ENCODE results near the gene ADCY4.
"Not testable (repeated sequence)": the region's sequence is repeated elsewhere in the genome, so short reads cannot be mapped to it uniquely, and the experiment has no call there.

ADCY4 gene

DNA sequence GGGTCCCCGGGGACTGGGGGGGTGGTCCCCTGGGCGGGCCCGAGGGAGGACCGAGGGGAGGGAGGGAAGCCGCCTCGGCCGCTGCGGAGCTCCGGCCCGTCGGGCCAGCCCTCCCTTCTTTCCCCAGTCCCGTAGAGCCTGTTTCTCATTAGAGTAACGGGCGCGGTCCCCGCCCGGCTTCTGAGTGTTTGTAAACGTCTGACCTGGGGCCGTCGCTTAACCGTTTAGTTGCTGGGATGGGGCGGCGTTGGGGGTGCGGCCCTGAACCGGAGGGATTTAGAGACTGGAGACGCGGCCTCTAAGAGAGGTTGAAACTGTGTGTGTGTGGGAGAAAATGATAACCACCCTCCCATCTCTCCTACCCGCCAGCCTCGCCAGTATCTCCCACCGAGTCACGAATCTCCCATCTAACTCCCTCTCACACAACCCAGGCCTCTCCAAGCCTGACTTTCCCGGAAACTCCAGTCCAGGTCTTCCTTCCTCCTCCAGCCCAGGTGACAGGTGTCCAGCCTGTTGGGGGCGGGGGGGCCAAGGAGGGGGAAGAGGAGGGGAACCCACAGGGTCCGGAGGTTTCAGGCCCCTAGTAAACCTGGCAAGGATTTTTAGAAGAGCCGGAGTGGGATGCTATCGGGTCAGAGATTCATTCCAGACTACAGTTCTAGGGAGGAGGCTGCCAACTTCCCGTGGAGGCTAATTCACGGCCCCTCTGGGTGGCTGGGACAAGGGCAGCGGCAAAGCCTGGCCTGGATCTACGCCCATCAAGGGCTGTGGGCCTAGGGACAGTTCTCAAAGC is 32.0 kb upstream of the ADCY4 start:
- DNase-seq (ENCODE audit: low spot score) = no peak

DNA sequence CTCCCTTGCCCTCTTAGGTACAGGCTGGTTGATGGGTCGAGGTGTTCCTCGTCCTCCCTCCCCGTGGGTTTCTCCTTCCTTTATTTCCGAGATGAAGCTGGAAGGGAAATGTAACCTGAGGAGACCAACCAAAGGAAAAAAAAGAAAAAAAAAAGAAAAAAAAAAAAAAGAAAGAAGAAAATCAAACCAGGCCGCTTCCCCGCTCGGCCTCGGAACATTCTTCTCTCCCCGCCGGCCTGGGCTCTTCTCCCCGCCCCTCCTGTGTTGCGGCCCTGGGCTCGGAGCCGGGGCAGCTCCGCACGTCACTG is 31.5 kb upstream of the ADCY4 start:
- no peak for DNase-seq (ENCODE audit: low spot score)

DNA sequence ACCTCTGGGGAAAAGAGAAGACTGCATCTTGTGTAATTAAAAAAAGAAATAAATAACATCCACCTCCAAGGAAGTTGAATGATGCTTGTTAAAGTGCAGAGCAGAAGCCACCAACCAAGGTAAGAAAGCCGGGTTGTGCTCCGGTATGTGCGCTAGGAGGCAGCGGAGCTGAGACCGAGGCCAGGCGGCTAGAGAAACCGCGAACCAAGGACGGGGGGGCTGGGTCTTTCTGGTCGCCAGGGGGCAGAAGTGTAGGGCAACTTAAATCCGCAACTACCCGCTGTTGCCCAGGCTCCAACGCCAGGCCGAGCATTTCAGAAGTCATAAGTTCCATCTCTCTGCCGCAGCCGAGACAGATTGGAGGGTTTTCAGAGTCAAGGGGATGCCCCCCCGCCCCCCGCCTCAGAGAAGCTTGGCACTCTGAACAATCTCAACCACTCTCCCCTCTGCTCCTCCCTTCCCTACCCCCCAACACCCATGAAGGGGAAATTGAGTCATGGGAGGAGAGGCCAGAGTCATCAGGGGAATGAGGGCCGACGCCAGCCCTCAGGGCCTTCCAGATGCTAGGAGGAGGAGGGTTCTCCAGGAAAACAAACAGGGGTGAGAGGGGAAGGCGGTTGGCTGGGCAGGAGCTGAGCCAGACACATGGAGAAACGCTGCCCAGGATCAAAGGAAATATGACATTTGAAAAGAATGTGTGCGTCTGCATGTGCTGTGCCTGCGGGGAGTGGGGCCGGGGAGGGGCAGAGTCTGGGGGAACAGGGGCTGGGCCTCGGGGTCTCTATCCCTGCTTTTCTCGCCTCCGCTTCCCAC is 30.9 kb upstream of the ADCY4 start:
- peak; percentile 69 for DNase-seq (ENCODE audit: low spot score)

DNA sequence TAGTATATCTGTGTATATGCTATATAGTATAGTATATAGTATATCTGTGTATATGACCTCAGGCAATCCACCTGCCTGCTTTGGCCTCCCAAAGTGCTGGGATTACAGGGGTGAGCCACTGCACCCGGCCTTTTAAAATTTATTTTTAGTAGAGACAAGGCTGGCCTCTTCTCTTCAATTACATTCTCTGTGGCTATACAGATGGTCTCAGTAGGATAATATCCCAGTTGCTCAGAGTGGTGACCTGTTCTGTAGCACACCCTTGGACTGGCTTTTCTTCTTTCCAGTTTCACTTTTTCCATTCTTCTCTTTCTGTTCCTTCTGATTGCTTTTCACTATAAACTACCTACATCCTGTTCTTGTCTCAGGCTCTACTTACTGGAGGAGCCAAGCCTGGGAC is 30.0 kb upstream of the ADCY4 start:
- DNase-seq (ENCODE audit: low spot score) = no peak

DNA sequence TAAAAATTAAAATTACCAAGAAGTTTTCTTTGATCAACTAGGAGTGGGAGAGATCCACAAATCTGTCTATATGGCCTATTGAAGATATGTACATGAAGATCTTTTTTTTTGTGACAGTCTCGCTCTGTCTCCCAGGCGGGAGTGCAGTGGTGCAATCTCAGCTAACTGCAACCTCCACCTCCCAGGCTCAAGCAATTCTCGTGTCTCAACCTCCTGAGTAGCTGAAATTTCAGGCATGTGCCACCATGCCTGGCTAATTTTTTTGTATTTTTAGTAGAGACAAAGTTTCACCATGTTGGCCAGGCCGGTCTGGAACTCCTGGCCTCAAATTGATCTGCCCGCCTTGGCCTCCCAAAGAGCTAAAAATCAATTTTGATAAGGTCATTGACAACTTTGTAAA is 28.5 kb upstream of the ADCY4 start:
- DNase-seq (ENCODE audit: low spot score) = no peak

DNA sequence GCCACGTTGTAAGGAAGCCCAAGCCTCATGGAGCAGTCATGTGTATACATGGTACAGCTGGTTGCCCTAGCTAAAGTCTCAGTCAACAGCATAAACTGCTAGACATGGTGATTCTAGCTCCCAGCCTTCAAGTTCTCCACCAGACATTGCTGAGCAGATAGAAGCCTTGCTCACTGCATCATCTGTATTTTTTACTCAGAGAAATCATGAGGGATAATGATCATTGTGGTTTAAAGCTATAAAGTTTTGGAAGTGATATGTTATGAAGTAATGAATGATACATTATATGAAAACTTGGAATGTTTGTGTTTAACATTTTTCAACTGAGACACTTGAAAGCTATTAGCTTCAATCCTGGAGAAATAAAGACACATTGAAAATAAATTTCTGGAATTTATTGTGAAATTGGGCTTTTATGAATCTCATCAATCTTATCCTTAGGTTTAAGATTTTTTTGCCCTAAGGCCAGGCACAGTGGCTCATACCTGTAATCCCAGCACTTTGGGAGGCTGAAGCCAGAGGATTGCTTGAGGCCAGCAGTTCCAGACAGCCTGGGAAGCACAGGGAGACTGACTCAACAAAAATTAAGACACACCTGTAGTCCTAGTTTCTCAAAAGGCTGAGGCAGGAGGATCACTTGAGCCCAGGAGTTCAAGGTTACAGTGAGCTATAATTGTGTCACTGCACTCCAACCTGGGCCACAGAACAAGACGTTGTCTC is 27.5 kb upstream of the ADCY4 start:
- no peak for DNase-seq (ENCODE audit: low spot score)

DNA sequence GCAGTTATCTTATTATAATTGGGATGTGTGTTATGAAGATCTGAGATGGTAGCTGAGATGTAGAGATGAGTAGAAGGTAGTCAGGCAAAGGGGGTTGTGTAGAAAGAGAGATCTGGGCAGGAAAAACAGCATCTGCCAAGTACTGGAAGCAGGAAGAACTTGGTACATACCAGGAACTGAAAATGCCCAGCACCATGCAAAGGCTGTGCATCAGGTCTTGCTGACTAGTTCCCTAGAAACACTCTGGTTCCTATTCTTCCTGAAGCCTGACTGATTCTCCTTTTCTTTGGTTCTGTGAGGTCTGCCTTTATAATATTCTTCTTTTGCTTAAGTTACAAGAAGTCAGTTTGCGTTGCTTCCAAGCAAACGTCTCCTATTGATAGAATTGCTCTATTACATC is 26.5 kb upstream of the ADCY4 start:
- no peak for DNase-seq (ENCODE audit: low spot score)

DNA sequence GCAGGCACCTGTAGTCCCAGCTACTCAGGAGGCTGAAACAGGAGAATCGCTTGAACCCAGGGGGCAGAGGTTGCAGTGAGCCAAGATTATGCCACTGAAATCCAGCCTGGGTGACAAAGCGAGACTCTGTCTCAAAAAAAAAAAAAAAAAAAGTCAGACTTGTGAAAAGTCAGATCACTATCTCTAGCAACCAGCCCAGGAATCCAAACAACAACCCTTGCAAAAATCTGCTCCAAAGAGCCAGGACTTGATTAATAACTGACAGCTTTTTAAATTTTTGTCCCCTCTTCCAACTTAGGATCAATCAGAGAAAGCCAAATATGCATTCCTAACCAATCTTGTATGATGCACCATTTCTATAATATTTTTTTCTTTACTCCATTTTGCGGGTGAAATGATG is 25.4 kb upstream of the ADCY4 start:
- no peak for DNase-seq (ENCODE audit: low spot score)

DNA sequence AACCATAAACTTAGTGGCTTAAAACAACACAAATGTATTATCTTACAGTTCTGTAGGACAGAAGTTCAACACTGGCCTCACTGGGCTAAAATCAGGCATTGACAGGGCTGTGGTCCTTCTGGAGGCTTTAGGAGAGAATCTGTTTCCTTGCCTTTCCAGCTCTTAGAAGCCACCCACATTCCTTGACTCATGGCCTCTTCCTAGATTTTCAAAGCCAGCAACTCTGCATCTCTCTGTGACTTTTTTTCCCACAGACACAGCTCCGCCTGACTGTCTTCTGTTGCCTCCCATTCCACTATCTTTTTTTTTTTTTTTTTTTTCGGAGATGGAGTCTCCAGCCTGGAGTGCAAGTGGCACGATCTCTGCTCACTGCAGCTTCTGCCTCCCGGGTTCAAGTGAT is 21.3 kb upstream of the ADCY4 start:
- no peak for DNase-seq (ENCODE audit: low spot score)

DNA sequence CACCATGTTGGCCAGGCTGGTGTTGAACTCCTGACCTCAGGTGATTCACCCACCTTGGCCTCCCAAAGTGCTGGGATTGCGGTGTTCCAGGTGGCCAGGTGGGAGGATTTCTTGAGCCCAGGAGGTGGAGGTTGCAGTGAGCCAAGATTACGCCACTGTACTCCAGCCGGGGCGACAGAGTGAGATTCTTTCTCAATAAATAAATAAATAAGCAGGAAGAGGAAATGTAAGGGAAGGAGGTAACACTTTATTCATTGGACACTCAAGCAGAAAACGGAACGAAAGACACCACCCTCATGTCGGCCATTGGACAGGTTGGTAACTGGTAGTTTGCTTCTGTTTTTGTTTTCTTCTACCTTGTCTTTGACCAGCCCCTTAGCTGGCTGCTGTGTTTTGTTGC is 20.1 kb upstream of the ADCY4 start:
- no peak for DNase-seq (ENCODE audit: low spot score)

DNA sequence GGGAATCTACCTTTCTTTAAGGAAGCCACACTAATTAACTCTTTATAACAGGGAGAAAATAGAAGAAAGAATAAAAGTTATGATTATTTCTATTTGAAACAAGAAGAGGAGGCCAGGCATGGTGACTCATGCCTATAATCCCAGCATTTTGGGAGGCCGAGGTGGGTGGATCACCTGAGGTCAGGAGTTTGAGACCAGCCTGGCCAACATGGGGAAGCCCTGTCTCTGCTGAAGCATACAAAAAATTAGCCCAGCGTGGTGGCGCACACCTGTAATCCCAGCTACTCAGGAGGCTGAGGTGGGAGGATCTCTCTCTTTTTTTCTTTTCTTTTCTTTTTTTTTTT is 19.6 kb upstream of the ADCY4 start:
- DNase-seq (ENCODE audit: low spot score) = not testable (repeated sequence)

DNA sequence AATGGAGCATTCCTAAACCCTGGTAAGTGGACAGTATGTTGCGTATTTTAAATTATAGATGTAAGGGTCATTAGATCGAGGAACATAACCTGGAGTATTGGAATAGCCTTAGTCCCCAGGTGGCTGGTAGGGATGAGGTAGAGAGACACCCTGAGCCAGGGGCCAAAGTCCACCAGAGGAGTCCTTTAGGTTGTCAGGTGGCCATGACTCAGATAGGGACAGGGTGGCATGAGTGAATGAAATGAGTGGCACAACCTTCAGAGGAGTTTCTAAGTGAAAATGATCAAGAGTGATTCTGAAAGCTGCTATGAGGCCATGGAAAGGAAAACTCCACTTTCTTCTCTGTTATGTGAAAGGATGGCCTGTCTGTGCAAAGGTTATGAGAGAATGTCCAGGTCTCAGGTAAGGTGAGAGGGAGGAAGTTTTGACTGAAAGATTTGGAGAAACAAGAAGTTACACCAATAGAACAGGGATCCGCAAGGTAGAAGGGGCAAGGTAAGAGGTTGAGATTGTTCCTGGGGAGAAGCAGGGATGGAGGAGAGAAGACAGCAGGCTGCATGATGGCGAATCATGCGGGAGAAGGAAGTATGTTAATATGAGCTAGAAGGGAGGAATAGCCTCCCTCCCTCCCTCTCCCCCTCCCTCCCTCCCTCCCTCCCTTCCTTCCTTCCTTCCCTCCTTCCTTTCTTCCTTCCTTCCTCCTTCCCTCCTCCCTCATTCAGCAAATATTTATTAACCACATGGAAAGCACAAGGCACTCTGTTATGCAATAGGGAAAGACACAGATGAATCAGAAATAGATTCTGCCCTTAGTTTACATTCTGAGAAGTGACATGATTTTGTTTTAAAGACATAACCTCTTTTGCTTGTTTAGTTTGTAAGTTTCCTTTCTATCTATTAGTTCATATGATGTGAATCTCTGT is 18.9 kb upstream of the ADCY4 start:
- no peak for DNase-seq (ENCODE audit: low spot score)

DNA sequence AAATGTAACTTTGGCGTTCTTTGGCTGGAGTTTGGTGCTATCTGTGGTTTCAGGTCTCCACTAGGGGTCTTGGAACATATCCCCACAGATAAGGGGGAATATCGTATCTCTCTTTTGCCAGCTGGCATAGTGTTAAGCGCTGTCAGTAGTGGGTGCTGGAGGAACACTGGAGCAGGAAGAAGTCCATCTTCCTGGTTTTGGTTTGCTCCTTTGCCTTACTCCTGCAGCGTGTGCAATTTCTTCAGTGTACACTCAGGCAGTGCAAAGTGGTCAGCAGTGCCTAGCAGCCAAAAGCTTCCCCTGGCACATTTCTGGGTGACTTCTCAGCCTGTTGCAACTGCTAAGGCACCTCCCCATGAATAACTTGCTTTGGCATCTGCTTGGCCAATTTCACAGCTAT is 16.6 kb upstream of the ADCY4 start:
- no peak for DNase-seq (ENCODE audit: low spot score)

DNA sequence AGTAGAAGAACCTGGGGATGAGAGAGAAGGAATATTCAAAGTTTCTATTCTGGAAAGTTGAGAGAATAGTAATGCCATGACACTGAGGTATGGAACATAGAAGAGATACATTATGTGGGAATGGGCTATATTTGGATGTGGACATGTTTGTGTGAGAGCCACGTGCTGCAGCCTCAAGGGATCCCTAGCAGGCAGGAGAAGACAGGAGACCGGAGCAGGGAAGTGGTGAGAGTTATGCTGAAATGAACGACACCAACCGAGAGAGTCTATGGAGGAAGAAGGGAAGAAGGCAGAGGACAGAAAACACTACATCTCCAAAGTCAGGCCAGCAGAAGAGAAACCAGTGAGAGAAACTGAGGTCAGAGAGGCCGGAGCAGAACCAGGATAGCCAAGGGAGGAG is 14.9 kb upstream of the ADCY4 start:
- DNase-seq (ENCODE audit: low spot score) = no peak

DNA sequence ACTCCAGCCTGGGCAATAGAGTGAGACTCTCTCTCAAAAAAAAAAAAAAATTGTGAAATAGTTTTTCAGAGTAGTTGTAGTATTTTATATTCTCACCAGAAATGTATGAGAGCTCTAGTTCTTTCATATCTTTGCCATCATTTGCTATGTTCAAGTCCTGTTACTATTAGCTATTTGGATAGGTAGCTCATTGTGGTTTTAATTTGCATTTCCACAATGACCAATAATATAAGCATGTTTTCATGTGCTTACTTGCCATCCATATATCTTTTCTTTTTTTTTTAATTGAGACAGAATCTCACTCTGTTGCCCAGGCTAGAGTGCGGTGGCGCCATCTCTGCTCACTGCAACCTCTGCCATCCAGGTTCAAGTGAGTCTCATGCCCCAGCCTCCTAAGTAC is 13.3 kb upstream of the ADCY4 start:
- no peak for DNase-seq (ENCODE audit: low spot score)

DNA sequence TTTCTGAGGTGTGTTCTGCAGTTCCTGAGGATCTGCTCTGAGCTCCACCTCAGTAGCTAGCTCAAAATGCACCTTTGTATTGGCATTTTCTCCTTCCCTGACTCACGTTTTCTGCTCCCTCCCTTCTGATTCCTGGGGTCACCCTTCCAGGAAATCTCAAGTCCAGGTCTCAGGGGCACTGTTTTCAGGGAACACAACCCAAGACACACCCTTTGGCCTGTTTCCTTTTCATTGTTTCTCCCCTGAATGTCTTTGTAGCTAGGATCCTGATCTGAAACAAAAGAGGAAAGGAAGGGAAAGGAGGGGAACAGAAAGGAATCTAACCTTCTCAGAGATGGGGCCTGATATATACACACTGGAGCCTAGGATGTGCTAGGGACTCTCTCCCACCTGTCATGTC is 12.3 kb upstream of the ADCY4 start:
- no peak for DNase-seq (ENCODE audit: low spot score)

DNA sequence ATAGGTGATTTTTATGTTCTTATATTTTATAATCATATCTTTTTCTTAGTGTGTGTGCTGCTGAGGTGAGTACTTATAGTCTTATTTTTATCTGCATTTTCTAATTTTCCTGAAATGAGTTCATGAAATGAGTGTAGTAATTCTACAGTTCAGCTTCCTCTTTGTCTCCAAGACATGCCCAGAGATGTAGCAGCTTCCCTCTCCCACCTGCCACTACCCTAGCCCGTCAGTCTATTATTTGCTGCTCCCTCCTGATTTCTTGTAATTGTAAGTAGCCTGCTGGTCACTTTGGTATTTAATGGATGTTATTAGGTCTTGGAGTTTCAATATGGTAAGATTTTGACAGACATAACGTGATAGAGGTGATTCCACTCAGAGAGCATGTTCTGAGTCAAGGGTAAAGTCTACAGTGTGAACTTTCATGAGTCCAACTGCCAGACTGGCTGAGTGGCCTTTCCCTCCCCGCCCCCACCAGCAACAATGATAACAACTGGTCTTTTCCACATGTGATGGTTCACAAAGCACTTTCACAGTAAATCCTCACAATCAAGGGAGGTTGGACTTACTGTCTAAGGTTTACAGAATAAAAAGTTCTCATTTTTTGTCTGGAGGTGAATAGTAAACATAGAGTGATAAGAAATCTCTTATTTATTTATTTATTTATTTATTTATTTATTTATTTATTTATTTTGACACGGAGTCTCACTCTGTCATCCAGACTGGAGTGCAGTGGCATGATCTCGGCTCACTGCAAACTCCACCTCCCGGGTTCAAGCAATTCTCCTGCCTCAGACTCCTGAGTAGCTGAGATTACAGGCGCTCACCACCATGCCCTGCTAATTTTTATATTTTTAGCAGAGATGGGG is 9.2 kb upstream of the ADCY4 start:
- no peak for DNase-seq (ENCODE audit: low spot score)

DNA sequence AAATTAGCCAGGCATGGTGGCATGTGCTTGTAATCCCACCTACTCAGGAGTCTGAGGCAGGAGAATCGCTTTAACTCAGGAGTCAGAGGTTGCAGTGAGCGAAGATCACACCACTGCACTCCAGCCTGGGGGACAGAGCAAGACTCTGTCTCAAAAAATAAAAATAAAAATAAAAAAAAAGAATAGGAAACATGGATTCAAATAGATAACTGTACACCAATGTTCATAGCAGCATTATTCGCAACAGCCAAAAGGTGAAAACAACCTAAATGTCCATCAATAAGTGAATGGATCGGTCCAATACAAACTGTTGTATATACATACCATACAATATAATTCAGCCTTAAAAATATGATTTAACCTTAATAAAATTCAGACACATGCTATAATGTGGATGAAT is 8.0 kb upstream of the ADCY4 start:
- DNase-seq (ENCODE audit: low spot score) = no peak

DNA sequence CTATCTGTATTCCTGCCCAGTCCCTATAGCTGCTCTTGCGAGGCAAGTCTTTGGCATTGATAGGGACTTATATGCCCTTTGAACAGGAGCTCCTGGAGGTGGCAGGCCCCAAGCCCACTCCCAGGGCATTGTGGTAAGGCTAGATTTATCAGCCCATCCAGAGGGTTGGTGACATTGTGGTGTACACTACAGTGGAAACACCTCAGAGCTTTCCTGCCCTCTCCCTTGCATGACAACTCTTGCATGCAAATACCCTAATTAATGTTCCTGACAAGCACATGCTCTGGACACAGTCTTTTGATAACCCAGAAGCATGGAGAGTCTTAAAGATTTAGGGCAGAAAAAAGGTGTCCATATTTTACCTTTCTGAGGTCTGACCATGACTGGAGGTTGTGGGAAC is 5.7 kb upstream of the ADCY4 start:
- no peak for DNase-seq (ENCODE audit: low spot score)

DNA sequence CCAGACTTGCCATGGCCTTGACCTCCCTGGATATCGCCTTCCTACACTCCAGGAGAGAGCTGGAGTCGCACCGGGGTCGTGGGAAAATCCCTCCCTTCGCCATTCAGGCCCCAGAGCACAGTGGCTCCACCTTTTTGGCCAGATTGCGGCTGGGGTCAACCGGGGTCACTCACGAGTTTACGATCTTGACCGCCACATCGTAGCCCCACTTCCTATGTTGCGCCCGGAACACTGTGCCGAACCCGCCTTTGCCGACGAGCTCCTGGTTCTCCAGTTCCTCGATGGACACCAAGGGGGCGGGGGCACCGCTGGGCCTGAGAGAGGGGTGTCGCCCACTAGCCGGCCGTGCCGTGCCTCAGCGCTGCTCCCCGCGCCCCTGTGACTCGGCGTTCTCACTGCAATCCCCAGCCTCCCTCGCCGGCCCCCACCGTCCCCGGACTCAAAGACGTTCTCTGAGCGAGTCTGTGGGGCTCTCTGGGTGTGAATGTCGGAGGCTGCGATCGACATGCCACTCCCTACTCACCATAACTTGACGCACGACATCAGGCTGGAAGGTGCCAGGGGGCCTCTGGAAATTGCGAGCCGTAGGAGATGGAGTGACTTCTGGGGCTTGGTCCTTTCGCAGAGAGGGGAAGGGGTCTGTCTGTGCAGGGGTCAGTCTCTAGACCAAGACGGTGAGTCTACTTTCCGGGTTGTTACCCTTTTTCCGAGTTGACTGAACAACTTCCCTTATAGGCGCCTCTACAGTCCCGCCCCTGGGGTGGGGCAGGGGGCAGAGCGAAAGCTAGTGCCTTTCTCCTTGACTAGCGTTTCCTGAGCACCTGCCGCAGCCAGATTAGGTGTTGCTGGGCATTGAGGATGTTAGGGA is 4.6 kb upstream of the ADCY4 start, which contains the start of gene RIPK3:
Gene RIPK3, minus strand, starts transcription at position 708 of the 868 bp plus-strand sequence. Its CDS starts 165 bp downstream, at position 543.
- peak; percentile 71 for DNase-seq (ENCODE audit: low spot score)

All from CD4-positive, alpha-beta T cell treated with Interleukin-15 for 4 hours (primary cell).